Measurements from ENCODE around the gene RAB3C. TPM values are rescaled to one million over a fixed set of nuclear protein-coding genes. Genes with fewer than 3 reads are reported as not detected.

Gene RAB3C
- total RNA-seq, 1 donor = under 0.01 TPM

- peaks cover 6% of the 10 kb centered on the region for H3K4me1 ChIP-seq (ENCODE audit: insufficient read depth, low read length)
- no peak overlapping the region for H3K4me3 ChIP-seq (ENCODE audit: low read length)
- no peaks in the 10 kb centered on the region for H3K27me3 ChIP-seq (ENCODE audit: insufficient read depth, low read length)
- H3K9me3 ChIP-seq (ENCODE audit: low read depth, low read length) = no peaks in the 10 kb centered on the region
Measured at GRCh38 chr5:58890265-58890664, 307.4 kb downstream of the RAB3C start.

GRCh38 chr5:58890701-58891085 lies 307.8 kb downstream of the RAB3C start:
- Histone ChIP-seq H3K4me1 (ENCODE audit: insufficient read depth, low read length) (peaks cover 6% of the 10 kb centered on the region), H3K27me3 (ENCODE audit: insufficient read depth, low read length) (no peaks in the 10 kb centered on the region), H3K4me3 (ENCODE audit: low read length) (no peak overlapping the region), H3K9me3 (ENCODE audit: low read depth, low read length) (no peaks in the 10 kb centered on the region)

- peaks cover 6% of the 10 kb centered on the region for H3K4me1 ChIP-seq (ENCODE audit: insufficient read depth, low read length)
- no peak overlapping the region for H3K4me3 ChIP-seq (ENCODE audit: low read length)
- no peaks in the 10 kb centered on the region for H3K27me3 ChIP-seq (ENCODE audit: insufficient read depth, low read length)
- no peaks in the 10 kb centered on the region for H3K9me3 ChIP-seq (ENCODE audit: low read depth, low read length)
Measured at GRCh38 chr5:58891086-58891970, 308.5 kb downstream of the RAB3C start.

GRCh38 chr5:58891971-58892343 lies 309.1 kb downstream of the RAB3C start:
- no peaks in the 10 kb centered on the region for H3K9me3 ChIP-seq (ENCODE audit: low read depth, low read length)
- no peak overlapping the region for H3K4me3 ChIP-seq (ENCODE audit: low read length)
- H3K4me1 ChIP-seq (ENCODE audit: insufficient read depth, low read length) = peaks cover 3% of the 10 kb centered on the region
- no peaks in the 10 kb centered on the region for H3K27me3 ChIP-seq (ENCODE audit: insufficient read depth, low read length)

- H3K4me1 ChIP-seq (ENCODE audit: insufficient read depth, low read length) = peaks cover 3% of the 10 kb centered on the region
- no peaks in the 10 kb centered on the region for H3K9me3 ChIP-seq (ENCODE audit: low read depth, low read length)
- no peak overlapping the region for H3K4me3 ChIP-seq (ENCODE audit: low read length)
- no peaks in the 10 kb centered on the region for H3K27me3 ChIP-seq (ENCODE audit: insufficient read depth, low read length)
Measured at GRCh38 chr5:58893551-58893950, 310.7 kb downstream of the RAB3C start.

- Histone ChIP-seq H3K9me3 (ENCODE audit: low read depth, low read length) (no peaks in the 10 kb centered on the region), H3K27me3 (ENCODE audit: insufficient read depth, low read length) (no peaks in the 10 kb centered on the region), H3K4me1 (ENCODE audit: insufficient read depth, low read length) (no peaks in the 10 kb centered on the region), H3K4me3 (ENCODE audit: low read length) (no peak overlapping the region)
Measured at GRCh38 chr5:58898006-58898405, 315.1 kb downstream of the RAB3C start.

GRCh38 chr5:58898538-58898937 lies 315.7 kb downstream of the RAB3C start:
- Histone ChIP-seq H3K4me3 (ENCODE audit: low read length) (no peak overlapping the region), H3K9me3 (ENCODE audit: low read depth, low read length) (no peaks in the 10 kb centered on the region), H3K27me3 (ENCODE audit: insufficient read depth, low read length) (no peaks in the 10 kb centered on the region), H3K4me1 (ENCODE audit: insufficient read depth, low read length) (no peaks in the 10 kb centered on the region)

- Histone ChIP-seq H3K9me3 (ENCODE audit: low read depth, low read length) (no peaks in the 10 kb centered on the region), H3K4me3 (ENCODE audit: low read length) (no peak overlapping the region), H3K4me1 (ENCODE audit: insufficient read depth, low read length) (no peaks in the 10 kb centered on the region), H3K27me3 (ENCODE audit: insufficient read depth, low read length) (no peaks in the 10 kb centered on the region)
Measured at GRCh38 chr5:58901271-58901670, 318.4 kb downstream of the RAB3C start.

- Histone ChIP-seq H3K27me3 (ENCODE audit: insufficient read depth, low read length) (no peaks in the 10 kb centered on the region), H3K4me1 (ENCODE audit: insufficient read depth, low read length) (no peaks in the 10 kb centered on the region), H3K9me3 (ENCODE audit: low read depth, low read length) (no peaks in the 10 kb centered on the region), H3K4me3 (ENCODE audit: low read length) (no peak overlapping the region)
Measured at GRCh38 chr5:58902305-58902704, 319.4 kb downstream of the RAB3C start.

GRCh38 chr5:58902765-58903164 lies 319.9 kb downstream of the RAB3C start:
- Histone ChIP-seq H3K9me3 (ENCODE audit: low read depth, low read length) (no peaks in the 10 kb centered on the region), H3K4me3 (ENCODE audit: low read length) (no peak overlapping the region), H3K27me3 (ENCODE audit: insufficient read depth, low read length) (no peaks in the 10 kb centered on the region), H3K4me1 (ENCODE audit: insufficient read depth, low read length) (no peaks in the 10 kb centered on the region)

GRCh38 chr5:58904737-58905136 lies 321.9 kb downstream of the RAB3C start:
- Histone ChIP-seq H3K4me1 (ENCODE audit: insufficient read depth, low read length) (no peaks in the 10 kb centered on the region), H3K27me3 (ENCODE audit: insufficient read depth, low read length) (no peaks in the 10 kb centered on the region), H3K9me3 (ENCODE audit: low read depth, low read length) (no peaks in the 10 kb centered on the region), H3K4me3 (ENCODE audit: low read length) (no peak overlapping the region)

GRCh38 chr5:58905944-58906343 lies 323.1 kb downstream of the RAB3C start:
- no peaks in the 10 kb centered on the region for H3K4me1 ChIP-seq (ENCODE audit: insufficient read depth, low read length)
- no peaks in the 10 kb centered on the region for H3K27me3 ChIP-seq (ENCODE audit: insufficient read depth, low read length)
- no peaks in the 10 kb centered on the region for H3K9me3 ChIP-seq (ENCODE audit: low read depth, low read length)
- H3K4me3 ChIP-seq (ENCODE audit: low read length) = no peak overlapping the region

Other genes with a start within 250 kb of the RAB3C start
- 43.2 TPM for gene PLK2, start 123.0 kb upstream of the RAB3C start, total RNA-seq
- 9.8 TPM for gene GAPT, start 91.6 kb upstream of the RAB3C start, total RNA-seq